Measurements from ENCODE around the gene CPLANE2.
"Not testable (repeated sequence)": the region's sequence is repeated elsewhere in the genome, so short reads cannot be mapped to it uniquely, and the experiment has no call there.

The CPLANE2 gene

GRCh38 chr1:16236511-16237342, at the start of gene CPLANE2:
Gene CPLANE2 (minus strand): TSS chr1:16237183. CDS start chr1:16236742, 441 bp downstream.
- DNase-seq: peak; percentile 96 to 98

- DNase-seq: no peak
Measured at GRCh38 chr1:16286122-16286521, 49.1 kb upstream of the CPLANE2 start.

- no peak for DNase-seq
Measured at GRCh38 chr1:16281765-16282164, 44.8 kb upstream of the CPLANE2 start.

GRCh38 chr1:16279186-16279585, 42.2 kb upstream of the CPLANE2 start:
- no peak for DNase-seq

- DNase-seq: no peak
Measured at GRCh38 chr1:16276302-16277030, 39.5 kb upstream of the CPLANE2 start.

GRCh38 chr1:16275591-16275990, 38.6 kb upstream of the CPLANE2 start:
- no peak for DNase-seq

- no peak for DNase-seq
Measured at GRCh38 chr1:16267690-16268180, 30.8 kb upstream of the CPLANE2 start.

GRCh38 chr1:16266411-16267118, 29.6 kb upstream of the CPLANE2 start:
- no peak for DNase-seq

GRCh38 chr1:16262067-16262466, 25.1 kb upstream of the CPLANE2 start:
- DNase-seq: no peak

GRCh38 chr1:16260814-16261213, 23.8 kb upstream of the CPLANE2 start:
- DNase-seq: no peak

- no peak for DNase-seq
Measured at GRCh38 chr1:16258591-16259135, 21.7 kb upstream of the CPLANE2 start.

GRCh38 chr1:16257968-16258367, 21.0 kb upstream of the CPLANE2 start:
- no peak for DNase-seq

- not testable (repeated sequence) for DNase-seq
Measured at GRCh38 chr1:16257556-16257955, 20.6 kb upstream of the CPLANE2 start.

- DNase-seq: no peak
Measured at GRCh38 chr1:16256478-16256877, 19.5 kb upstream of the CPLANE2 start.

GRCh38 chr1:16254263-16254928, 17.4 kb upstream of the CPLANE2 start:
- DNase-seq: no peak

GRCh38 chr1:16253332-16253922, 16.4 kb upstream of the CPLANE2 start:
- no peak for DNase-seq

- DNase-seq: no peak
Measured at GRCh38 chr1:16252912-16253311, 15.9 kb upstream of the CPLANE2 start.

- DNase-seq: no peak
Measured at GRCh38 chr1:16251381-16251780, 14.4 kb upstream of the CPLANE2 start.

GRCh38 chr1:16250524-16251251, 13.7 kb upstream of the CPLANE2 start:
- no peak for DNase-seq

GRCh38 chr1:16249596-16250241, 12.7 kb upstream of the CPLANE2 start:
- no peak for DNase-seq

Data from stimulated activated CD4-positive, alpha-beta T cell treated with anti-CD3 and anti-CD28 coated beads, Interleukin-2, amount 100 ng/mL, for 24 hours (primary cell).